CD4-positive, alpha-beta T cell treated with Interleukin-15 for 4 hours (primary cell): Measurements from ENCODE around the gene TSHZ2.

Source experiments
- DNase-seq: peaks from one replicate; pipeline ENCODE4 v3.0.0-alpha.2; 2020; ENCODE audit warnings: low spot score

TSHZ2 gene

DNA sequence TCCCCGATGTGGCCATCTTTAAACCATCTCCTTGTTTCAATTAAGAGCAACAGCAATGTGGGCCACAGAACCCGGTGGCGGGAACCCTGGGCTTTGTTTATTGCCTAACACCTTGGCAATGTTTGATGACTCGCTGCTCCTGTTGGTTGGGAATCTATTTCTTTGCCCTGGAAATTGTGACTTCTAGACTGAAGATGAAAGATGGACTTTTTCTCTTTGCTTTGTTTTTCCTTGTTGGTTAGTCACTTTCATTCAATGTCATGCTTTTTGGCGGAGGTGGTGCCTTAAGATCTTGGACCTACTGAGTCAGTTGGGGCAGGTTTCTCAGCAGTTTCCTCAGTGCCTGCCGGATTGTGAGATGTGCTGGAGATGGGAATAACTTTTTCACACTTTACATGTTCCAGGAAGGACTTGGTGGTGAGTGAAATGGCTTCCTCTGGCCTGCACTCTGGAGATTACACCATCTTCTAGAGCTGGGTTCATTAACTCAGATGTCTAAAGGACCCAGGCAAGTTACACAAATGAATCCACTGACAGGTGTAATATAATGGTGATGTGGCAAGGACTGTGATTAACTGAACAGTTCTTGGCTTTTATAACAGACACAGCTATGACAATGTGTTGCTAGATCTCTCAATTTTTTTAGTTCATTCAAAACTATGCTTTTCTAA, 56.3 kb downstream of the TSHZ2 start:
- DNase-seq: no peak

DNA sequence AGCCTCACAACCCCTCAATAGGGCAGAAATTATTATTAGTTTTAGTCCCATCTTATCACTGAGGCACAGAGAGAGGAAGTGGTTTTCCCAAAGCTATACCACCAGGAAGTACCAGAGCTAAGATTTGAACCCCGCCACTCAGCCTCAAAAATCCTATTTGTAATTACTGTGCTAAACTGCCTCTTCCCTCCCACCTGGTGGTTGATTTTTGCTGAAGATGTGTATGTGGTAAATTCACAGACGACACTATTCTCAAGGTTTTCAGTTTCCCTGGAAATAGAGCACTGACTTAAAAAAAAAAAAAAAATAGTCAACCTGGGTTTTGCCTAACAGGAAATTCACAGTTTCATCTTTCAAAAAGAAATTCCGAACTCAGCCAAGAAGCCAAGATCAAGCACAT, 57.9 kb downstream of the TSHZ2 start:
- peak; percentile 4 for DNase-seq

DNA sequence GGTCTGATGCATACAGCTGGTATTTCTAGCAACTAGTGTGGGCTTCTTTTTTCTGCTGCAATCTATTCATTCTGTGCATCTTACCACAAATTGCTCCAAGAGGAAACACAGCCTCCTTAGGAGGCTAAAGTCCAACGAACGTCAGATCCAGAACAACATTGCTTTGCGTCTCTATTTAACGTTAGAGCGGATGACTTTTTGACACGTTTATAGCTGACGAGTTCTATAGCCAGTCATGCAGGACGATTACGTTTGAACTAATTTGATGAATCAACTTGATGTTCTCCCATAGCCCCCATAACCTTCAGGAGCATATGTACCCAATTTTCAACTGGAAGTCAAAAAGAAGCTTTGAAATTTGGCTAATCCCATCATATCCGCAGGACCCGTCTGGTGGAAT, 59.9 kb downstream of the TSHZ2 start:
- DNase-seq: no peak

DNA sequence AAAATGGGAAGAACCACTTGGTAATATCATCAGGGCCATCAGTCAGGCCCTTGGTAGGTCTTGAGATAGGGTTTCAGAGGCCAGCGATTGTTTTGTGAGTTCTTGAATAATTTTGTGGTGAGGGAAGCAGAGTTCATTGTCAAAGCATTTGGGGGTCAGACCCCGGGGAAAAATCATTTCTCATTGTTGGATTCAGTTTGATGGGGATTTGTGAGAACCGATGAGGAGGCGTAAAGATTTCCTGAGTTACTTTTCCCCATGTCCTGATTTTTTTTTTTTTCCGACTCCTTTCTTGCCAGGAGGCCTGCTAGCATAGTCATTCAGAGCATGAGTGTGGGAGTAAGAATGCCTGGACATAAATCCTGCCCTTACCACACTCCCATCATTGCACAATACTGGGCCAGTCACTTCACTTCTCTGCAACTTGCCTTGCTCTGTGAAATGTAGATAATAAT, 60.3 kb downstream of the TSHZ2 start:
- DNase-seq: no peak

DNA sequence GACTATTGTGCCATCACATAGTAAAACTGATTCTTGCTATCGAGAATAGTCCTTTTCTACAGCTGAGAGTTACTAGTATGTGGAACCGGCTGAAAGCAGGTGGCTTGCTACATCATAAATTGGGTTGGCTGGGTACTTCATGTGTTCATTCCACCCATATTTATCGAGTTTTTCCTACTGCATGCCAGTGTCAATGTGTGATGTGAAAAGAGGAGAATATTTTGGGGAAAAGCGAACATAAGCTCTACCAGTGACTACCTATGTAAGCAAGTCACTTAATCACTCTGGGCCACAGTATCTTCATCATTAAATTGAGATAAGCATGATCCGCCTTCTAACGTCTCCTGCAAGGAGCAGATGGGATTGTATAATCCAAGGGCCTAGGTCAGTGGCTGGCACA, 61.0 kb downstream of the TSHZ2 start:
- no peak for DNase-seq

DNA sequence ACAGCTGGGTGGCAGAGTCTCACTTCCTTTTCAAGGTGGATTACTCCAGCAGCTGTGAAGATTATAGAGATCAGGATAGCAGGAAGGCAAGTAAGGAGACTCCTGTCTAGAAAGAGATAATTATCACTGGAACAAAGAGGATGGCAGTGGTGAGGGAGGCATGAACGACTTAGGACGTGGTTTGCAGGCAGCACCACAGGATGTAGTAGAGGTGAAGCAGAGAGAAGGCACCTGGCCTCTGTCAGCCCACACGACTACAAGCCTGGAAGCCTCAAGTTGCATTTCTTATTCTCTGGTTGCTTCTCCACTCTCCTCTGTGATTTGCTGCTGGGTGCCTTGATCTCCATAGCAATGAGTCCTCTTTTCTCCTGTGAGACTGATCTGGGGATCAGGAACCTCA, 62.7 kb downstream of the TSHZ2 start:
- DNase-seq: no peak

DNA sequence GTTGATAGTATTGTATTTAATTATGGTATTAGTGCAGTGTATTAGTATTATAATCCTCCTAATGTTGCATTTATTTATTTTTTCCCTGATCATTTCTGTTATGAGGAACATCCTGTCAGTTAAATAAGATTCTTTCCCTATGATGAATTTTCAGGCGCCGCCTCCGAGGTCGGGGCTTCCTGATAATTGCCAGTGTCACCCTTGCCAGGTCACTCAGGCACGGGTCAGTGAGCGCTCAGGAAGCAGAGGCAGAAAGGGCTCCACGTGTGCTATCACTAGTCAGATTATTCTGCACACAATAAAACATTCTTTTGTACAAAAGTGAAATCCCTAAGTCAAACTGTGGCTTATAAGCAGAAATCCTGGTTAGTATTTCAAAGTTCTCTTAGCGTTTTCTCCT, 64.8 kb downstream of the TSHZ2 start:
- DNase-seq: no peak

DNA sequence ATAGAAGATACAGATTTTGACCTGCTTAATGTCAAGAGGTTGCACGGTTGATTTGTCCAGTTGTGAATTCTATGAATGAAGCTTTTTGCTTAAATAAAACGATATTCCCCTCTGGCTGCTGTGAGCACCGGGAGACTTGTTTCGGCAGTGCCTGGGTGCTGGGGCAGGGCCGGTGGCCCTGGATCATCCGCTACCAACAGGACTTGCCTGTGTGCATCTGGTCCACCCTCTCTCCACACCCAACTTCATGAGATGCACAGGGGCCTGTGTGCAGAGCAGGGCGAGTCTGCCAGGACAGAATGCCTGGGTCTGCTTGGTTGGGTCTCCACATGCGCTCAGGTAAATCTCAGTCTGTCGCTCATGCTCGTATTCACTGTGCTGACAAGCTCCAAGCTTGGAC, 65.5 kb downstream of the TSHZ2 start:
- no peak for DNase-seq

DNA sequence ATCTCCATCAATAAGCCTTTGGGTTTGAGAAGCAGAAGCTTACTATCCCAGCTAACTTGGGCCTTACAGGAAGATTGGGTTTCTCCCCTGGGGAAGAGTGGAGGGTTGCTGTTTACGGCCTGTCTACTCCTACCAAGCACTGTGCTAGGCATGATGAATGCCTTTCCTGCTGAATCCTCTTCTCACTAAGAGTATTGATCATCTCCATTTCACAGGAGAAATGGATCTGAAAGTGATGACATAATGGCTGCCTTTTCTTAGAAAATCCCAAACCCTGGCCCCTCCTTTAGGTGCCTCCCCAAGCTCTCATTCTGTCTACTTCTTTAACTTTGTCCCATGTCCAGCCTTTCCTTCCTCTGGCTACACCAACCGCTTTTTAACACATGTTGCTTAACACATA, 66.1 kb downstream of the TSHZ2 start:
- DNase-seq: no peak

DNA sequence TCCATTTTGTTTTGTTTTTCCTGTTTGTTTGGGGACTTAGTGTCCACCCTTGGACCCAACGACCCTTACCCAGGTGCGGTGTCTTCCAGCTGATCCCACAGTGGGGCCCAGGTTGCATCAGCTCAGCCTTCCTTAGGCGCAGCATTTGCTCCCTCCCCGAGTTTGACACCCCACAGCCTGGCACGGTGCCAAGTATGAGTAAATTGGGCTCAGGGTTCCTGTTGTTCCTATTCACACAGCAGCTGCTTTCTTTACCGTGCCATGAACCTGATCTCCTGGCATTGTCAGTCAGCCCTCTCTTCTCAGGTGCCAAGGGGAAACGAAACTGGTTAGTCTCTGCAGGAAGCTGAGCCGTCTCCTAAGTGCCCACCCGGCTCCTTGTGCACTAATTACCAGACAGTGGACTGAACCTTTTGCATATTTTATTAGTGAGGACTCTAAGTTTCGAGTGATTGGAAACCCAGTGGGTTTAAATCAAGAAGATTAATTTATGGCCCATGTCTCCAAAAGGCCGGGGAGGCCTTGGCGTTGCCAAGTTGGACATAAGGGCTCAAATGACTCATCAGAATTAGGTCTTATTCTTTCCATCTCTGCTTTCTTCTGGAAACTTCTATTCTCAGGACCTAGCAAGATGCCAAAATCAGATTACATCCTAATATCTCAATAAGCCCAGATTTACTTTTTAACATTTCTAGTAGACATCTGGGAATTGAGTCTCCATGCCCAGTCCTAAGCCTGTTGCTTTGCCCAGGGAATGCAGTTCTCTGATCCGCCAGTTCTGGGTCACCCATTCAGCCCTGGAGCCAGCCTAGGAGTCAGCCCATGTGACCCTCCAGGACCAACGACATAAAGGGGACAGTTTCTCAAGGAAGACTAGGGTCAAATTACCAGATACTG, 68.8 kb downstream of the TSHZ2 start:
- DNase-seq: no peak

DNA sequence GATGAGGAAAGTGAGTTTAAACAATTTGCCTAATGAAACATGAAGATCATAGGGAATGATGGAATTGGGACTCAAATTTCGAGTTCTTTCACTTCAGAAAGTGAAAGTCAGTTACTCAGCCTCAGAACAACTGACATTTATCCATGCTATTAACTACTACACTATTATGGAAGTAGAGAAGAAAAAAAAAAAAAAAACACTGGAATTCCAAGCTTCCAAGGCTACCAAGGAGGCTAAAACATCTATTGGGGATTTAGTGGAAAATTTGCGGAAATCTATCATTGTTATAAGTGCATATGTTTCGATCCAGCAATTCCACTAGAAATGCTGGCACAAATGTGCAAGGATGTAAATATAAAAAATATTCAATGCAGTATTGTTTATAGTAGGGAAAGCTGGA, 70.4 kb downstream of the TSHZ2 start:
- DNase-seq: no peak

DNA sequence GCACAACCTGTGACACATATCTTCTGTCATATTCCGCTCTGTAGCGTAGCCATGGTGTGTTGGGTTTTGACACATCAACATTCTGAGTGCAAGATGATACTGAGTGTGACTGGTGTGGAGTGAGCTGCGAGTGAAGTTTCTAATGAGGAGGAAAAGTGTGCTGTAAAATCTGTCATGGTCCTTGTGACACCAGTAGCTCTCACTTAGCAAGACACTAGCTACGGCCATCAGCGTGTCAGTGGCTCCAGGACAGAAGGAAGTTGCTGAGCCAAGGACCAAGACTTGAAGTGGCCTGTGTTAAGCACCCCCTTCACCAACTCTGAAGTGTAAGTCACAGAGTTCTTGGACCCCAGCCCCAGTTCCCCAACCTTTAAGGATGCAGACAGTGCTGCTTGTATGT, 72.1 kb downstream of the TSHZ2 start:
- DNase-seq: no peak

DNA sequence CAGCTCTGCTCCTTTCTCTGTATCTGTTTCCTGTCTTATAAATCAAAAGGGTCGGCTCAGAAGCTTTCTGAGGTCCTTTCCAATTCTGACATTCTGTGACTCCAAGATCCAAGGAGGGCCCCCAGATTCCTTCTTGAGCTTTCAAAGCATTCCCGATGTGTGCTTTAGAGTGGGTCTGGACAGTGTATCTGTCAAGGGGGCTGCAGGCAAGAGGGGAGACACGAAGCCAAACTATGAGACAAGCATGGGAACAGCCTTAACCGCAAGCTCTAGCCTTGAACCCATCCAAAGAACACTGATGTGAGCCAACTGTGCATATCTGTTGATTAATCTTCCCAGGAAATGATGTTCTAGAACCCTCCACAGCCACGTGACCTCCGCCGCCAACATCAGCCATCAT, 73.8 kb downstream of the TSHZ2 start:
- DNase-seq: no peak

DNA sequence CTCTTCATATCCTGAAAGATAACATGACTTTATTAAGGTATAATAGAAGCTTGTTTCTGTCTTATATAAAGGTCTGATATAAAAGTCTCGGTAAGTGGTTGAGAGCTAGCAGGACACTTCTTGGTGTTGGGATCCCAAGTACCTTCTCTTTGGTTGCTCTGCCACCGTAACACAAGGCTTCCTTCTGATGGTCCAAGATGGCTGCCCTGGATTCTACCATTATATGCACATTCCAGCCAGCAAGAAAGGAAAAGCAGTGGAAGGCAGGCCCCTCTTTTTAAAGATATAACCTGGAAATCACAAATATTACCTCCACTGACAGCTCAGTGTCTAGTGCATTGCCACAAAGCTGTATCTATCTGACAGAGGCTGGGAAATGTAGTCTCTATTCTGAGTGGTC, 75.0 kb downstream of the TSHZ2 start:
- DNase-seq: no peak

DNA sequence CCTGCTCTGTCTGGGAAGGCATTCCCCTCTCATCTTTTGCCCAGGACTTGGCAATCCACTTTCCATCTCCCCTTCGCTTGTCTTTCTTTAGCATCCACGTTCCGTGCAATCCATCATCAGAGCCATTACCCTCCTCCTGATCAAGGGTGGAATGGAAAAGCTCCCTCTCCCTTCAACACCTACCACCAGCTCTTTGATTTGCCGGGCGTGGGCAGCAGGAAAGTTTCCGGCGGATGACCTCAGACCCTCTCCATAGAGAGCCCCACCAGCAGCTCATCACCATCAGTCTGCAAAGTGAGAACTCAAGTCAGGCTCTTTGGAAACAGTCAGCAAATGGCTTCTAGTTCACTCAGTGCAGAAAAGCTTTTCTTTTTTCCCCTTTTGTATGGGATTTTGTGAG, 76.2 kb downstream of the TSHZ2 start:
- DNase-seq: no peak

DNA sequence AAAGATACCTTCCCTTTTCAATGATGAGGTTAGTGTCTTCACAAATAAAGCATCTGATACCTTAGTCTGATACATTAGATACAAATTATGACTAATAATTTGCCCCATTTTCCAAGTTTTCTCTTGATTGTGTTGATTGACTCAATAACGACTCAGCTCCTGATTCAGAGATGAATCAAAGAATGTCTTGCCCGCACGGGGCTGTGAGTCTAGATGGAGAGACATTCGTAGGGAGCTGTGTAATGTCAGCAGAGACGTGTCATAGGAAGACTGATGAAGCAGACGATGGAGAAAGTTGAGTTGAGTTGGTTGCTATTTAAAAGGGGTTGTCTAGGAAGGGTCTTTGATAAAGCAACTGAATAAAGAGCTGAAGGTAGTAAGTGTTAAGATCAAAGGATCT, 78.2 kb downstream of the TSHZ2 start:
- no peak for DNase-seq

DNA sequence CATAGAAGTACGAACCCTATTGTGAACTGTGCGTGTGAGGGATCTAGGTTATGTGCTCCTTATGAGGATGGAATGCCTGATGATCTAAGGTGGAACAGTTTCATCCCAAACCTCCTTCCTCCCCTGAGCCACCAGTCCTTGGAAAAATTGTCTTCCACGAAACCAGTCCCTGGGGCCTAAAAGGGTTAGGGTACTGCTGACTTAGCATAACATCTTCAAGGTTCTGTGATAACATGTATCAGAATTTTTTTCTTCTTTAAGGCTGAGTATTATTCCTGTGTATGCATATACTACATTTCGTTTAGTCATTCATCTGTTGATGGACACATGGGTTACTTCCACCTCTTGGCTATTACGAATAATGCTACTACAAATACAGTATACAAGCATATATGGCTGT, 80.2 kb downstream of the TSHZ2 start:
- DNase-seq: no peak

DNA sequence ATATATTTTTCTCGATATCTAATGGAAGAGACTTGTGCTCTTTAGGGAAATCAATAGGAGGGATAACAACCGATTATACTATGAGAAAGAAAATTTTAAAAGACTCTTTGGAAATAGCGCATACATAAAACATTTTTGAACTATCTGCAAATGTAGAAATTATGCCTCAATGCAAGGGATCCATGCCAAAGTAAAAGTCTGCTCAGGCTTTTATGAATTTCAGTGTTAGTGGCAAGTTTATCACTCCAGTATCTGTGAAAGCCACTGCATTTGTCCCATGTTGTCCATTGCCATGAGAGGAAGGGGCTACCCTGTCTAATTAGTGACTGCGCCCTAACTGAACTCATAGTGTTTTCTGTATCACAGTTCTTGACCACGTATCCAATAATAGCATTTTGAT, 81.4 kb downstream of the TSHZ2 start:
- no peak for DNase-seq

DNA sequence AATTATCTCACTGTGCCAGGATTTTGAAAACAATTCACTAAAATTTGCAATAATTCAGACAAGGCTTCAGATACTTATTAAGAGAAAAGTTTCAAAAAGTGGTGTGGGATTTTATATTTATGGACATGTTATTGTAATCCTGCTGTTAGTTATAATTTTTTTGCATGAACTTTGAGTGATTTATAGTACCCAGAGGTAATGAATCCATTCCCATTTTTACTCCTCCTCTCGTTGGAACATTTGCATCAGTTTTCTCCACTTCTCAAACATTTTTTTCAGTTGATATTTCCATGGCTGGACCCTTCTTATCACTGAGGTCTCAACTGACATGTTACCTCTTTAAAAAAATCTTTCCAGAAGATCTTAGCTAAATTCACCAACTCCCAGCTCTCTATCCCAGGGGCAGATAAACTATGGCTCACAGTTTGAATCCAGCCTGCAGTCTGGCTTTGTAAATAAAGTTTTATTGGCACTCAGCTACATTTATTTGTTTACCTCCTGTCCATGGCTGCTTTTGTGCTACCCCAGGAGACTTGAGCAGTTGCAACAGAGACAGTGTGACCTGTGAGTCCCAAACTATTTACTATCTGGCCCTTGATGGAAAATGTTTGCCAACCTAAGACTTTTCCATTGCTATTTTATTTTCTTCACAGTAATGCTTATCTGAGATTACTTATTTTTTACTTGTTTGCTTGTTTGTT, 83.4 kb downstream of the TSHZ2 start:
- DNase-seq: no peak

DNA sequence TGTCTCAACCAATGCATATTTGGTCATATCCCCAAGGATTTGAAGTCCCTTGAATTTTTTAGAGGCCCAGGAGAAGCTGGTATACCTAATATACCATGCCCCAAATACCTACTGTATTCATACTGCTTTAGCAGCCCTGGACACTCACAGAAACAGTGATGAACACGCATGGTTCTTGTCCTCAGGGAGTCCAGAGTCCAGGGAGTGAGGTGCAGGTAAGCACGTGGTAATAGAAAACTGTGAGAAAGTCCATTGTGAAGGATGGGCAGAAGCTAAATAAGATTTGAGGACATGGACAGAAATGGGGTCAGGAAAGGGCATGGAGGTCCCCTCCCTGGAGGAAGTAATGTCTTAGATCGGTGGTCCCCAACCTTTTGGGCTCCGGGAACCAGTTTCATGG, 85.4 kb downstream of the TSHZ2 start:
- no peak for DNase-seq

DNA sequence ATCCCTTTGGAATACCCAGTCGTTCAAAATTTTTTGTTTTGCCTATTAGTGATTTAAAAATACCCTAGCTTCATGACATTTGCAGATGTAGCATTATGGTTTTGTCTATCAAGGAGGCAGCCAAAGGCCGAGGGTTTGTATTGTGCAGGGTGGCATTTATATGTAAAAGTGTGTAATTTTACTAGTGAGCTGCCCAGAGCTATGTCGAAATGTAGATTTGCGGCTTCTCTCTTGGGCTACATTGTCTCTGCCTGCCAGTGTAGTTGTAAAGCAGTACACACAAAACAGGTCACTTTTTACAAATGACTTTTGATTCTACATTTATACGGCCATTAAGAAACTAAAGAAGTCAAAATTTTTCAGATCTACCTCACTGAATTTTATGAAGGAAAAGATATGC, 87.7 kb downstream of the TSHZ2 start:
- DNase-seq: no peak

DNA sequence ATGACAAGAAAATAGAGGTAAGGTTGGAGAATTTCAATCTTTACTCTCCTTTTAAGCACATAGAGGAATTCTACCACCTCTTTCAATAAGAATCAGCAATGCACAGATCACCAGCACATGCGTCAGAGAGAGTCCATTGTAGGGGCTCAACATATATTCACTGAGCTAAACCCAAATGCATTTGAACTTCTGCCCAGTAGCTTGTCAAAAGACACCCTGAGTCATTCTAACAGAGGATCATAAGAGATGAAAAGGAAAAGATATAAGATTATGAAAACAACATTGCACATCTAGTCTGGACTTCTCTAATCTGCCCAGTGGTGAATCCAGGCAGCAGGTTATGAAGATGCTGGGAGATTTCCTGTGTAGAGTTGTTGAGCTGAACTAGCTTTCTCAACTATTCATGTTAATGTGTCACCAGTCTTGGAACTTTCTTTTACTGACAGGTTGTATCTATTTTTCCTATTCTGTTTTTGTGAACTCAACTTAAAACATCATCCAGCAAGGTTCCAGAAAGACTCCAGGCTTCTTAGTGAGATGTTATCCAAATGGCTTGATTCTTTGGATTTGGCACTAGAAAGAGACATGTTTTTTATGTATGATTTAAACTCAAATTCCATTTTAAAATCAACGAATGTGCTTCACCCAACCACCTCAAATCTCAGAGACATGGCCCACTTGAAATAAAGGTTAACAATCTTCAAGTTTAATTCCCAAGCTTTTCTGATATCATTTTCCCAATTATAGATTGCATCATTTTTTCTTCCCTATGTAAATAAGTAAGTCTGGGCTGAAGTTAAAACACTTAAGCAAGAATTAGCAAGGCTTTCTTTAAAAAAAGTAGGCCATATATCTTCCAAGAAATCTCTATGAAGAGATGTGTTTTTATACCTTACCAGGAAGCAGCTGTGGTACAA, 89.3 kb downstream of the TSHZ2 start:
- DNase-seq: no peak
